Epithelial cell of proximal tubule (primary cell): ENCODE data around the gene B3GNT8. TPM values are rescaled to one million over a fixed set of nuclear protein-coding genes. Genes with fewer than 3 reads are reported as not detected.

Experiments used
- DNase-seq: peaks from one replicate; pipeline ENCODE4 v3.0.0-alpha.2; 2011; ENCODE audit warnings: low read depth
- H3K4me3 ChIP-seq: 2 replicates; pipeline ENCODE4 v1.5.1; 2011; ENCODE audit warnings: low read depth, mild to moderate bottlenecking, low read length
- total RNA-seq: library from RNA; depleted of rRNA; stranded (reverse); fragments of >200 nt; gene quantifications from 2 replicates; pipeline ENCODE4 v1.2.3, GENCODE V29; 2015
- TF ChIP-seq, protein P1 (sequence below): conservative IDR thresholded peaks from 2 replicates; pipeline ENCODE4 v1.5.1; 2012; ENCODE audit warnings: low read depth, mild to moderate bottlenecking, low read length

Gene B3GNT8
- total RNA-seq, 1 donor from 2014 or later = 2.4 TPM

DNA sequence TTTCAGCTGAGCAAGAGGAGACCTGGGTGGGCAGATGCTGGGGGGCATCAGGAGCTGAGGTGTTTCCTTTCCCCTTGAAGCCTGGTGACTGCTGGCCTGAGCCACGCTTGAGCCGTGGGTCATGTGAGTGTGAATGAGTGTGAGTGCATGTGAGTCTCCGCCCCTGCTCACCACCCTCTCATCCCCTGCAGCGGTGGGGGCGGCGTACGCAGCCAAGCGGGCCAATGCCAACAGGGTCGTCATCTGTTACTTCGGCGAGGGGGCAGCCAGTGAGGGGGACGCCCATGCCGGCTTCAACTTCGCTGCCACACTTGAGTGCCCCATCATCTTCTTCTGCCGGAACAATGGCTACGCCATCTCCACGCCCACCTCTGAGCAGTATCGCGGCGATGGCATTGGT lies 5.2 kb downstream of the B3GNT8 start:
- no peak for DNase-seq
- no peak overlapping the region for H3K4me3 ChIP-seq
- TF ChIP-seq, protein P1, sequence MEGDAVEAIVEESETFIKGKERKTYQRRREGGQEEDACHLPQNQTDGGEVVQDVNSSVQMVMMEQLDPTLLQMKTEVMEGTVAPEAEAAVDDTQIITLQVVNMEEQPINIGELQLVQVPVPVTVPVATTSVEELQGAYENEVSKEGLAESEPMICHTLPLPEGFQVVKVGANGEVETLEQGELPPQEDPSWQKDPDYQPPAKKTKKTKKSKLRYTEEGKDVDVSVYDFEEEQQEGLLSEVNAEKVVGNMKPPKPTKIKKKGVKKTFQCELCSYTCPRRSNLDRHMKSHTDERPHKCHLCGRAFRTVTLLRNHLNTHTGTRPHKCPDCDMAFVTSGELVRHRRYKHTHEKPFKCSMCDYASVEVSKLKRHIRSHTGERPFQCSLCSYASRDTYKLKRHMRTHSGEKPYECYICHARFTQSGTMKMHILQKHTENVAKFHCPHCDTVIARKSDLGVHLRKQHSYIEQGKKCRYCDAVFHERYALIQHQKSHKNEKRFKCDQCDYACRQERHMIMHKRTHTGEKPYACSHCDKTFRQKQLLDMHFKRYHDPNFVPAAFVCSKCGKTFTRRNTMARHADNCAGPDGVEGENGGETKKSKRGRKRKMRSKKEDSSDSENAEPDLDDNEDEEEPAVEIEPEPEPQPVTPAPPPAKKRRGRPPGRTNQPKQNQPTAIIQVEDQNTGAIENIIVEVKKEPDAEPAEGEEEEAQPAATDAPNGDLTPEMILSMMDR = no peak

DNA sequence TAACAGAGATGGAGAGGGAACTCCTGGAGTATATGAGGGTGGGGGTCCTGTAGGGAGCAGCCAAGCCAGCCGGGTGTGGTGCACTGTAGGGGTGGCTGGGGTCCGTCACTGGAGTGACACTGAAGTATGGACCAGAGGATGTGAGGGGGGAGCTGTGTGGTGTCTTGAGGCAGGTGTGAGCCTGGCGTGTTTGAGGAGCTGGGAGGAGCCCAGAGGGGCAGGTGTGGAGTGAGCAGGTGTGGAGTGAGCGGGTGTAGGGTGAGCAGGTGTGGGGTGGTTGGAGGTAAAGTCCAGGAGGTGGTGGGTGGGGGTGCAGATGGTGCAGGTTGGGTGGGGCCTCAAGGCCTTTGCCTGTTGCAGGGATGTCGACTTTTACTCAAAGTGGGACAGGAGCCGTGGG lies 5.9 kb downstream of the B3GNT8 start:
- no peak overlapping the region for H3K4me3 ChIP-seq
- TF ChIP-seq, protein P1 = no peak

DNA sequence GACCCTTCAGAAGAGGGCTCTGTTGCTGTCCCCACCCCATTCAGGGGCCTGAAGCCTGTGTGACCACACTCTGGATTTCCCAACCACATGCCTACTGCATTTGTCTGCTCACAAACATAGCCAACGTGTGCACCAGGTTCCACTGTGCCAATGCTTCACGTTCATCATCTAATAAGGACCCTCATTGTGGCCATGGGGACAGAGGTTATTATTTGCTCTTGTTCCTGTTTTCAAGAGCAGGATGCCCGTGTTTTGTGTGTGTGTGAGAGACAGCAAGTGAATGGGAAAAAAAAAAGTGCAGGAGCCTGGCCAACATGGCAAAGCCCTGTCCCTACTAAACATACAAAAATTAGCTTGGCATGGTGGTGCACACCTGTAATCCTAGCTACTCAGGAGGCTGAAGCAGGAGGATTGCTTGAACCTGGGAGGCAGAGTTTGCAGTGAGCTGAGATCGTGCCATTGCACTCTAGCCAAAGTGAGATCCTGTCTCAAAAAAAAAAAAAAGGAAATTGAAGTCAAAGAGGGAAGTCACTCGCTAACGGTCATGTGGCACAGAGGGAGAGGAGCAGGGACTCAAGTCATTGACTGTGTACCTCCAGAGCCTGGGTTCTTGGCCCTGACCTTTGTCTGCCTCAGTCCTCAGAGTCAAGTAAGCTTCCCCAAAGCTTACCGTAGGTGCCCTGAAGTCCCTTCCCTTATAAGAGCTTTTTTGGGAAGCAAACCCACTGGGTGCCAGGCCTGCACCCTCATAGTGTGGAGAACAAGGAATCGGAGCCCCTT lies 6.9 kb downstream of the B3GNT8 start:
- no peak for DNase-seq
- no peak overlapping the region for H3K4me3 ChIP-seq
- TF ChIP-seq, protein P1 = no peak

More for the DNA sequence above, 5.9 kb downstream of the B3GNT8 start:
- DNase-seq = no peak

DNA sequence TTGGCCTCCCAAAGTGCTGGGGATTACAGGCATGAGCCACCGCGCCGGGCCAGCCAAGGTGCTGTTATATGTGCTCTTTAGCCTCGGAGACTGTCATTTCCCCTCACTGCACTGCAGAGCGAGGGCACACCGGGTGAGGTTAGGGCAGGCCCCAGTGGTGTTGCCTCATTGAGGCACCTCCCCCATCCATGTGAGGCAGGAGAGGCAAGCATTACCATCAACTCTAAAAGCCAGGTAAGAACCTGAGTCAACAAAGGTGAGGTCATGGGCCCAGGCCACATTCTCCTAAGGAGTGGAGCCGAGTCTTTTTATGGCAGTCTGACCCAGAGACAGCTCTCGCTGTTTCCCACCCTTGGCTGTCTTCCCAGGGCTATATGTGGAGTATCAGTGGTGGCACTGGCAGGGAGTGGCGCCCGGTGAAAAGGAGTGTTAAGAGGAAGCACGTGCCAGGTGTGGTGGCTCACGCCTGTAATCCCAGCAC lies 10.9 kb downstream of the B3GNT8 start:
- H3K4me3 ChIP-seq = no peak overlapping the region

DNA sequence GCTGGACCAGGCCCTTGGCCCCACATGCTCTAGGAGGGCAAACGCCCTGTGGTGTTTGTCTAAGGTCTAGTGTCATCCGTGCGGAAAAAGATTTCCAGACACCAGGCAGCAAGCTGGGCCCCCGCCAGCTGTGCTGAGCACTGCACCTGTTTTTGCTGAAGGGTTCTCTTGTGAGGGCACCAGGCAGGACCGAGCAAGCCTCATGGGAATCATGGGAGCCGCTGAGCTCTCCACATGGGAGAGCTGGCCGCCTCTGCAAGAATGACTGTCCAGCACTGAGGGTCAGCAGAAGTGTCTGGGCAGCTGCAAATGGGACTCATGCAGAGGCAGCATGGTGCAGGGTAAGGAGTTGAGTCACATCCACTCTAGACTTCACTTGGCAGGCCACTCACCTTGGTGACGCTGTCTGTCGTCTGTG lies 12.0 kb downstream of the B3GNT8 start:
- H3K4me3 ChIP-seq = no peak overlapping the region
- no peak for DNase-seq
- TF ChIP-seq, protein P1 = no peak

More for the DNA sequence above, 10.9 kb downstream of the B3GNT8 start:
- no peak for DNase-seq
- TF ChIP-seq, protein P1 = no peak

DNA sequence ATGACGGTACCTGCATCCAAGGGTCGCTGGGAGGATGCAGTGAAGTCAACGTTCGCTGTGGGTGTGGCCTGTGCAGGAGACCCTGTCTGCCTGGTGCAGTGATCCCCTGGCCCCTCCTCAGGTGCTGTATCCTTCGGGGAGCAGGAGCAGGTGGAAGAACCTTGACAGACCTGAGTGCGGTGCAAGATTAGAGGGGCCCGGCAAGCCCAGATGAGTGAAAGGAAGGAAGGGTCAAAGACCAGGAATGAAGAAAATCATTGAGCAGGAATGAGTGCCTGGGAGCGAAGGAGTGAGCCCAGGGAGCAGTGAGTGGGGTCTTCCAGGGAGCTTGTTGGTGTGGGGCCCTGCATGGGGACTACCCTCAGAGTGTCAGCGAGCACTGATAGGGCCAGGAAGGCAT lies 12.7 kb downstream of the B3GNT8 start:
- no peak for DNase-seq
- no peak overlapping the region for H3K4me3 ChIP-seq
- TF ChIP-seq, protein P1 = no peak

DNA sequence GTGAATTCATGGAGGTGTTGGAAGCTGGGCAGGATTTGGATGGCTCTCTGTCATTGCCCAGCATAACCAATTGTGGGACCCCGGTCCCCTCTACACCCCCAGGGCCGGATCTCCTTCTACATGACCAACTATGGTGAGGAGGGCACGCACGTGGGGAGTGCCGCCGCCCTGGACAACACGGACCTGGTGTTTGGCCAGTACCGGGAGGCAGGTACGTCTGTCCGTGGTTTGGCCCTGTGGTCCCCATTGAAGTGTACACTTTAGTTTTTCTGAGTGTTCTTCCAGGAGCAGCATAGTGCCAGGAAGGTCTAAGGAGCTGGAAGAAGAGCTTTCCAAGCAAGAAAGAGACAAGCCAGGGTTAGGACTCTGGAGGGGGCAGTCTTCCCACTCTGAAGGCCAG lies 13.2 kb downstream of the B3GNT8 start:
- H3K4me3 ChIP-seq = no peak overlapping the region
- no peak for DNase-seq
- TF ChIP-seq, protein P1 = no peak
